ENCODE results near the gene ARMH4.

- TF ChIP-seq CTCF (IDR thresholded peaks at IDR 0.05; ENCODE audit: poor library complexity, severe bottlenecking) (no peak), EZH2 (IDR thresholded peaks at IDR 0.05; ENCODE audit: borderline replicate concordance, insufficient read depth, low read length, poor library complexity, severe bottlenecking) (no peak), TAF1 (IDR thresholded peaks at IDR 0.05; ENCODE audit: low read depth) (no peak), POLR2AphosphoS5 (IDR thresholded peaks at IDR 0.05) (no peak), SMC3 (conservative IDR thresholded peaks at IDR 0.05; ENCODE audit: poor library complexity) (no peak), EP300 (conservative IDR thresholded peaks at IDR 0.05; ENCODE audit: poor library complexity, severe bottlenecking) (no peak), RAD21 (conservative IDR thresholded peaks at IDR 0.05) (no peak), MXI1 (conservative IDR thresholded peaks at IDR 0.05; ENCODE audit: poor library complexity, severe bottlenecking) (no peak)
- TF ChIP-seq, protein P1, sequence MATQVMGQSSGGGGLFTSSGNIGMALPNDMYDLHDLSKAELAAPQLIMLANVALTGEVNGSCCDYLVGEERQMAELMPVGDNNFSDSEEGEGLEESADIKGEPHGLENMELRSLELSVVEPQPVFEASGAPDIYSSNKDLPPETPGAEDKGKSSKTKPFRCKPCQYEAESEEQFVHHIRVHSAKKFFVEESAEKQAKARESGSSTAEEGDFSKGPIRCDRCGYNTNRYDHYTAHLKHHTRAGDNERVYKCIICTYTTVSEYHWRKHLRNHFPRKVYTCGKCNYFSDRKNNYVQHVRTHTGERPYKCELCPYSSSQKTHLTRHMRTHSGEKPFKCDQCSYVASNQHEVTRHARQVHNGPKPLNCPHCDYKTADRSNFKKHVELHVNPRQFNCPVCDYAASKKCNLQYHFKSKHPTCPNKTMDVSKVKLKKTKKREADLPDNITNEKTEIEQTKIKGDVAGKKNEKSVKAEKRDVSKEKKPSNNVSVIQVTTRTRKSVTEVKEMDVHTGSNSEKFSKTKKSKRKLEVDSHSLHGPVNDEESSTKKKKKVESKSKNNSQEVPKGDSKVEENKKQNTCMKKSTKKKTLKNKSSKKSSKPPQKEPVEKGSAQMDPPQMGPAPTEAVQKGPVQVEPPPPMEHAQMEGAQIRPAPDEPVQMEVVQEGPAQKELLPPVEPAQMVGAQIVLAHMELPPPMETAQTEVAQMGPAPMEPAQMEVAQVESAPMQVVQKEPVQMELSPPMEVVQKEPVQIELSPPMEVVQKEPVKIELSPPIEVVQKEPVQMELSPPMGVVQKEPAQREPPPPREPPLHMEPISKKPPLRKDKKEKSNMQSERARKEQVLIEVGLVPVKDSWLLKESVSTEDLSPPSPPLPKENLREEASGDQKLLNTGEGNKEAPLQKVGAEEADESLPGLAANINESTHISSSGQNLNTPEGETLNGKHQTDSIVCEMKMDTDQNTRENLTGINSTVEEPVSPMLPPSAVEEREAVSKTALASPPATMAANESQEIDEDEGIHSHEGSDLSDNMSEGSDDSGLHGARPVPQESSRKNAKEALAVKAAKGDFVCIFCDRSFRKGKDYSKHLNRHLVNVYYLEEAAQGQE (IDR thresholded peaks at IDR 0.05; ENCODE audit: borderline replicate concordance) = no peak
Measured at GRCh38 chr14:58131386-58131785, 20.6 kb downstream of the ARMH4 start.

Measured in neural cell (in vitro differentiated cells).